H1 (cell line): Measurements from ENCODE around the gene SCN1B. TPM values are rescaled to one million over a fixed set of nuclear protein-coding genes. Genes with fewer than 3 reads are reported as not detected.

ENCODE experiments used
- CTBP2 ChIP-seq: IDR thresholded peaks from 2 replicates; pipeline ENCODE4 v1.7.0; 2011; ENCODE audit warnings: borderline replicate concordance, mild to moderate bottlenecking, moderate library complexity, mixed read lengths, low read length; ENCODE audit not compliant: insufficient read depth, insufficient read length
- NRF1 ChIP-seq: IDR thresholded peaks from 2 replicates; pipeline ENCODE4 v1.6.1; 2011; ENCODE audit warnings: mild to moderate bottlenecking, low read depth, low read length, improper control_type of control experiment
- SIN3A ChIP-seq, 2 experiments: IDR thresholded peaks in 1 of 2; conservative IDR thresholded peaks in 1 of 2; 2 replicates each; pipeline ENCODE4 v1.6.1; 2011 to 2012; ENCODE audit warnings: low read length in 2 of 2, improper control_type of control experiment in 1 of 2, low read depth in 1 of 2, mild to moderate bottlenecking in 1 of 2
- TBP ChIP-seq: IDR thresholded peaks from 2 replicates; pipeline ENCODE4 v1.6.1; 2011; ENCODE audit warnings: low read depth, low read length, improper control_type of control experiment
- polyA plus RNA-seq, 7 experiments: library from polyadenylated mRNA; depleted of rRNA in 3 of 7; stranded (reverse) in 5 of 7; unstranded in 2 of 7; fragments of >200 nt in 5 of 7; fragments of 200-250 nt in 2 of 7; gene quantifications; 1 replicate in 5 of 7; 2 replicates in 1 of 7; 4 replicates in 1 of 7; pipeline versions ENCODE4 v1.2.1 to v1.2.3, GENCODE V29; 2011 to 2013; ENCODE audit warnings: missing spikeins in 2 of 7, mixed read lengths in 2 of 7
- total RNA-seq: library from RNA; stranded (reverse); fragmentation: NEBNext Ultra II Directional; extraction: Animal tissue kit (Norgen Biotek cat#: 25700); gene quantifications from 2 replicates; pipeline ENCODE4 v1.2.1, GENCODE V29; 2021
- TF ChIP-seq, protein P1 (sequence below): fragments of 300-600 bp; sonication (generic); IDR thresholded peaks from 2 replicates; pipeline ENCODE4 v1.7.1; 2012; ENCODE audit warnings: low read length, moderate library complexity, mild to moderate bottlenecking, inconsistent platforms; ENCODE audit not compliant: insufficient replicate concordance

The SCN1B gene
- total and polyA plus RNA-seq, 2 of the 8 experiments (the other 6 are each of a cell fraction or from before 2014, with no cell fraction given) = 3.1 to 3.5 TPM

DNA sequence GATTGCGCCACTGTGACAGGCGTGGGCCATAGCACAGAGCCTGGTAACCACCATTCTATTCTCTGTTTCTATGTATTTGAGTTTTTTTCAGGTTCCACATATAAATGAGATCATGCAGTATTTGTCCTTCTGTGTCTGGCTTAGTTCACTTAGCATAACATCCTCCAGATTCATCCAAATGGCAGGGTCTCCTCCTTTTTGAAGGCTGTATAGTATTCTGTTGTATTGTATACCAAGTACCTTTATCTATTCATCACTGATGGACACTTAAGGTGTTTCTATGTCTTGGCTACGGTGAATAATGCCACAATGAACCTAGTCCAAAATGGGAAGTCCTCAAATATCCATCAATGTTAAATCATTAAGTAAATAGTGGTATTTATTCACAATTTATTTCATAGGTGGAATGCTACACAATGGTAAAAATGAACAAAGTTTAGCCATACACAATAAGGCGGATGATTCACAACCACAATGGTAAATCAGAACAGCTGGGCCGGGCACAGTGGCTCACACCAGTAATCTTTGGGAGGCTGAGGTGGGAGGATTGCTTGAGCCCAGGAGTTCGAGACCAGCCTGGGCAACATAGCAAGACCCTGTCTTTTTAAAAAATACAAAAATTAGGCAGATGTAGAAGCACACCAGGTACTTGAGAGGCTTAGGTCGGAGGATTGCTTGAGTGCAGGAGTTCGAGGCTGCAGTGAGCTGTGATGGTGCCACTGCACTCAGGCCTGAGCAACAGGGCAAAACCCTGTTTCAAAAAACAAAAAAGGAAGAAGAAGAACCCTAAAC is 38.5 kb upstream of the SCN1B start (continued):
- TF ChIP-seq TBP (no peak), CTBP2 (no peak), NRF1 (no peak), SIN3A (conservative IDR thresholded peaks at IDR 0.05 in 1 of 2, IDR thresholded peaks at IDR 0.05 in 1 of 2; ENCODE audit: low read depth in 1 of 2, low read length in 2 of 2) (no peak)
- TF ChIP-seq, protein P1, sequence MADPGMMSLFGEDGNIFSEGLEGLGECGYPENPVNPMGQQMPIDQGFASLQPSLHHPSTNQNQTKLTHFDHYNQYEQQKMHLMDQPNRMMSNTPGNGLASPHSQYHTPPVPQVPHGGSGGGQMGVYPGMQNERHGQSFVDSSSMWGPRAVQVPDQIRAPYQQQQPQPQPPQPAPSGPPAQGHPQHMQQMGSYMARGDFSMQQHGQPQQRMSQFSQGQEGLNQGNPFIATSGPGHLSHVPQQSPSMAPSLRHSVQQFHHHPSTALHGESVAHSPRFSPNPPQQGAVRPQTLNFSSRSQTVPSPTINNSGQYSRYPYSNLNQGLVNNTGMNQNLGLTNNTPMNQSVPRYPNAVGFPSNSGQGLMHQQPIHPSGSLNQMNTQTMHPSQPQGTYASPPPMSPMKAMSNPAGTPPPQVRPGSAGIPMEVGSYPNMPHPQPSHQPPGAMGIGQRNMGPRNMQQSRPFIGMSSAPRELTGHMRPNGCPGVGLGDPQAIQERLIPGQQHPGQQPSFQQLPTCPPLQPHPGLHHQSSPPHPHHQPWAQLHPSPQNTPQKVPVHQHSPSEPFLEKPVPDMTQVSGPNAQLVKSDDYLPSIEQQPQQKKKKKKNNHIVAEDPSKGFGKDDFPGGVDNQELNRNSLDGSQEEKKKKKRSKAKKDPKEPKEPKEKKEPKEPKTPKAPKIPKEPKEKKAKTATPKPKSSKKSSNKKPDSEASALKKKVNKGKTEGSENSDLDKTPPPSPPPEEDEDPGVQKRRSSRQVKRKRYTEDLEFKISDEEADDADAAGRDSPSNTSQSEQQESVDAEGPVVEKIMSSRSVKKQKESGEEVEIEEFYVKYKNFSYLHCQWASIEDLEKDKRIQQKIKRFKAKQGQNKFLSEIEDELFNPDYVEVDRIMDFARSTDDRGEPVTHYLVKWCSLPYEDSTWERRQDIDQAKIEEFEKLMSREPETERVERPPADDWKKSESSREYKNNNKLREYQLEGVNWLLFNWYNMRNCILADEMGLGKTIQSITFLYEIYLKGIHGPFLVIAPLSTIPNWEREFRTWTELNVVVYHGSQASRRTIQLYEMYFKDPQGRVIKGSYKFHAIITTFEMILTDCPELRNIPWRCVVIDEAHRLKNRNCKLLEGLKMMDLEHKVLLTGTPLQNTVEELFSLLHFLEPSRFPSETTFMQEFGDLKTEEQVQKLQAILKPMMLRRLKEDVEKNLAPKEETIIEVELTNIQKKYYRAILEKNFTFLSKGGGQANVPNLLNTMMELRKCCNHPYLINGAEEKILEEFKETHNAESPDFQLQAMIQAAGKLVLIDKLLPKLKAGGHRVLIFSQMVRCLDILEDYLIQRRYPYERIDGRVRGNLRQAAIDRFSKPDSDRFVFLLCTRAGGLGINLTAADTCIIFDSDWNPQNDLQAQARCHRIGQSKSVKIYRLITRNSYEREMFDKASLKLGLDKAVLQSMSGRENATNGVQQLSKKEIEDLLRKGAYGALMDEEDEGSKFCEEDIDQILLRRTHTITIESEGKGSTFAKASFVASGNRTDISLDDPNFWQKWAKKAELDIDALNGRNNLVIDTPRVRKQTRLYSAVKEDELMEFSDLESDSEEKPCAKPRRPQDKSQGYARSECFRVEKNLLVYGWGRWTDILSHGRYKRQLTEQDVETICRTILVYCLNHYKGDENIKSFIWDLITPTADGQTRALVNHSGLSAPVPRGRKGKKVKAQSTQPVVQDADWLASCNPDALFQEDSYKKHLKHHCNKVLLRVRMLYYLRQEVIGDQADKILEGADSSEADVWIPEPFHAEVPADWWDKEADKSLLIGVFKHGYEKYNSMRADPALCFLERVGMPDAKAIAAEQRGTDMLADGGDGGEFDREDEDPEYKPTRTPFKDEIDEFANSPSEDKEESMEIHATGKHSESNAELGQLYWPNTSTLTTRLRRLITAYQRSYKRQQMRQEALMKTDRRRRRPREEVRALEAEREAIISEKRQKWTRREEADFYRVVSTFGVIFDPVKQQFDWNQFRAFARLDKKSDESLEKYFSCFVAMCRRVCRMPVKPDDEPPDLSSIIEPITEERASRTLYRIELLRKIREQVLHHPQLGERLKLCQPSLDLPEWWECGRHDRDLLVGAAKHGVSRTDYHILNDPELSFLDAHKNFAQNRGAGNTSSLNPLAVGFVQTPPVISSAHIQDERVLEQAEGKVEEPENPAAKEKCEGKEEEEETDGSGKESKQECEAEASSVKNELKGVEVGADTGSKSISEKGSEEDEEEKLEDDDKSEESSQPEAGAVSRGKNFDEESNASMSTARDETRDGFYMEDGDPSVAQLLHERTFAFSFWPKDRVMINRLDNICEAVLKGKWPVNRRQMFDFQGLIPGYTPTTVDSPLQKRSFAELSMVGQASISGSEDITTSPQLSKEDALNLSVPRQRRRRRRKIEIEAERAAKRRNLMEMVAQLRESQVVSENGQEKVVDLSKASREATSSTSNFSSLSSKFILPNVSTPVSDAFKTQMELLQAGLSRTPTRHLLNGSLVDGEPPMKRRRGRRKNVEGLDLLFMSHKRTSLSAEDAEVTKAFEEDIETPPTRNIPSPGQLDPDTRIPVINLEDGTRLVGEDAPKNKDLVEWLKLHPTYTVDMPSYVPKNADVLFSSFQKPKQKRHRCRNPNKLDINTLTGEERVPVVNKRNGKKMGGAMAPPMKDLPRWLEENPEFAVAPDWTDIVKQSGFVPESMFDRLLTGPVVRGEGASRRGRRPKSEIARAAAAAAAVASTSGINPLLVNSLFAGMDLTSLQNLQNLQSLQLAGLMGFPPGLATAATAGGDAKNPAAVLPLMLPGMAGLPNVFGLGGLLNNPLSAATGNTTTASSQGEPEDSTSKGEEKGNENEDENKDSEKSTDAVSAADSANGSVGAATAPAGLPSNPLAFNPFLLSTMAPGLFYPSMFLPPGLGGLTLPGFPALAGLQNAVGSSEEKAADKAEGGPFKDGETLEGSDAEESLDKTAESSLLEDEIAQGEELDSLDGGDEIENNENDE = no peak
- TF ChIP-seq, all 59 proteins: peak for 0
